H1 (cell line): ENCODE data around the gene PPP1R9A. TPM values are rescaled to one million over a fixed set of nuclear protein-coding genes. Genes with fewer than 3 reads are reported as not detected.

Source experiments
- SAP30 ChIP-seq: fragments of 300-600 bp; sonication (generic); IDR thresholded peaks from 2 replicates; pipeline ENCODE4 v1.7.1; 2012; ENCODE audit warnings: low read length, moderate library complexity, mild to moderate bottlenecking, inconsistent platforms; ENCODE audit not compliant: insufficient read depth, insufficient replicate concordance
- polyA plus RNA-seq, 7 experiments: library from polyadenylated mRNA; depleted of rRNA in 3 of 7; stranded (reverse) in 5 of 7; unstranded in 2 of 7; fragments of >200 nt in 5 of 7; fragments of 200-250 nt in 2 of 7; gene quantifications; 1 replicate in 5 of 7; 2 replicates in 1 of 7; 4 replicates in 1 of 7; pipeline versions ENCODE4 v1.2.1 to v1.2.3, GENCODE V29; 2011 to 2013; ENCODE audit warnings: missing spikeins in 2 of 7, mixed read lengths in 2 of 7
- total RNA-seq: library from RNA; stranded (reverse); fragmentation: NEBNext Ultra II Directional; extraction: Animal tissue kit (Norgen Biotek cat#: 25700); gene quantifications from 2 replicates; pipeline ENCODE4 v1.2.1, GENCODE V29; 2021
- TF ChIP-seq, protein P1 (sequence below), 3 experiments: IDR thresholded peaks; 1 replicate in 2 of 3; 2 replicates in 1 of 3; pipeline versions ENCODE4 v1.5.1 to v1.6.1; 2011; ENCODE audit warnings: low read length in 3 of 3, mild to moderate bottlenecking in 3 of 3, inconsistent platforms in 2 of 3, low read depth in 1 of 3, moderate library complexity in 1 of 3; ENCODE audit not compliant: insufficient read depth in 1 of 3; ENCODE audit errors: control extremely low read depth in 1 of 3

The PPP1R9A gene
- total and polyA plus RNA-seq, 2 of the 8 experiments (the other 6 are each of a cell fraction or from before 2014, with no cell fraction given): 3.0 to 20.3 TPM

DNA sequence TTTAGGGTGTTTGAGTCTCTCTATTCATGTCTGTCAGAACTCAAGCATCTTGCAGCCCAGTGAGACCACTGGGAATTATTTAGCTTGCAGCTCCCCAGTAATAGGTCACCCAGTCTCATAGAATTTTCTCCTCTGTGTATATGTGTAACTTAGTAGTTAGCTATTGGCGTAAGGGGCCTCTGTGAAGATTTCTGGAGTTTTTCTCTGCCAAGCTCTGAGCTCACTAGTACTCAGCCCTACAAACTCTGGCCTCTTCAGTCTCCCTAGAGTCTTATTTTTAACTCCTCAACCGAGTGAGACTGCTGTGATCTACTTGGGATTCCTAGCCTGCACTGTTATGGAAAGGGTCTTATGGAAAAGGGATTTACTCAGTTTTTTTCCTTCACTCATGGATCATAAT is 90.2 kb downstream of the PPP1R9A start (continued):
- TF ChIP-seq SAP30: no peak
- TF ChIP-seq, protein P1, sequence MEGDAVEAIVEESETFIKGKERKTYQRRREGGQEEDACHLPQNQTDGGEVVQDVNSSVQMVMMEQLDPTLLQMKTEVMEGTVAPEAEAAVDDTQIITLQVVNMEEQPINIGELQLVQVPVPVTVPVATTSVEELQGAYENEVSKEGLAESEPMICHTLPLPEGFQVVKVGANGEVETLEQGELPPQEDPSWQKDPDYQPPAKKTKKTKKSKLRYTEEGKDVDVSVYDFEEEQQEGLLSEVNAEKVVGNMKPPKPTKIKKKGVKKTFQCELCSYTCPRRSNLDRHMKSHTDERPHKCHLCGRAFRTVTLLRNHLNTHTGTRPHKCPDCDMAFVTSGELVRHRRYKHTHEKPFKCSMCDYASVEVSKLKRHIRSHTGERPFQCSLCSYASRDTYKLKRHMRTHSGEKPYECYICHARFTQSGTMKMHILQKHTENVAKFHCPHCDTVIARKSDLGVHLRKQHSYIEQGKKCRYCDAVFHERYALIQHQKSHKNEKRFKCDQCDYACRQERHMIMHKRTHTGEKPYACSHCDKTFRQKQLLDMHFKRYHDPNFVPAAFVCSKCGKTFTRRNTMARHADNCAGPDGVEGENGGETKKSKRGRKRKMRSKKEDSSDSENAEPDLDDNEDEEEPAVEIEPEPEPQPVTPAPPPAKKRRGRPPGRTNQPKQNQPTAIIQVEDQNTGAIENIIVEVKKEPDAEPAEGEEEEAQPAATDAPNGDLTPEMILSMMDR (IDR thresholded peaks at IDR 0.05; ENCODE audit: control extremely low read depth in 1 of 3, insufficient read depth in 1 of 3, low read depth in 1 of 3, low read length in 3 of 3): no peak
